HepG2 (cell line): Measurements from ENCODE around the gene STRIP1. TPM values are rescaled to one million over a fixed set of nuclear protein-coding genes. Genes with fewer than 3 reads are reported as not detected.

Experiments
- ADNP ChIP-seq: sonication (generic); formaldehyde crosslinking; IDR thresholded peaks from 2 replicates; pipeline ENCODE4 v1.4.0; 2020; ENCODE audit warnings: missing genetic modification reagents
- ATF7 ChIP-seq, 2 experiments: fragments of 450-650 bp in 1 of 2; sonication (generic) in 1 of 2; formaldehyde crosslinking in 1 of 2; IDR thresholded peaks; 2 replicates each; pipeline versions ENCODE4 v1.4.0 to v1.6.1; 2016 to 2020; ENCODE audit warnings: antibody characterized with exemption in 1 of 2, mild to moderate bottlenecking in 1 of 2, missing genetic modification reagents in 1 of 2
- DBP ChIP-seq: sonication (generic); formaldehyde crosslinking; IDR thresholded peaks from 2 replicates; pipeline ENCODE4 v1.4.0; 2020; ENCODE audit warnings: missing genetic modification reagents; ENCODE audit errors: not compliant biosample characterization
- ETS1 ChIP-seq: sonication (generic); formaldehyde crosslinking; IDR thresholded peaks from 2 replicates; pipeline ENCODE4 v1.4.0; 2020; ENCODE audit warnings: missing genetic modification reagents
- EZH2 ChIP-seq: conservative IDR thresholded peaks from 2 replicates; pipeline ENCODE4 v1.6.1; 2012; ENCODE audit warnings: mild to moderate bottlenecking, low read depth, low read length, moderate library complexity
- FOXM1 ChIP-seq: sonication (generic); formaldehyde crosslinking; IDR thresholded peaks from 2 replicates; pipeline ENCODE4 v1.5.0; 2020; ENCODE audit warnings: missing genetic modification reagents
- HOXA5 ChIP-seq: sonication (generic); formaldehyde crosslinking; IDR thresholded peaks from 2 replicates; pipeline ENCODE4 v1.4.0; 2020; ENCODE audit warnings: missing genetic modification reagents
- JDP2 ChIP-seq: sonication (generic); formaldehyde crosslinking; IDR thresholded peaks from 2 replicates; pipeline ENCODE4 v1.8.1; 2022; ENCODE audit warnings: missing genetic modification reagents, borderline replicate concordance
- KDM5B ChIP-seq: sonication (generic); formaldehyde crosslinking; IDR thresholded peaks from 2 replicates; pipeline ENCODE4 v1.4.0; 2020; ENCODE audit warnings: missing genetic modification reagents, mild to moderate bottlenecking, borderline replicate concordance
- LCORL ChIP-seq, 2 experiments: fragments of 450-650 bp in 1 of 2; sonication (generic) in 1 of 2; formaldehyde crosslinking in 1 of 2; IDR thresholded peaks; 2 replicates each; pipeline versions ENCODE4 v1.5.0 to v1.6.1; 2017 to 2020; ENCODE audit warnings: antibody characterized with exemption in 1 of 2, missing genetic modification reagents in 1 of 2
- NR2F1 ChIP-seq, 2 experiments: fragments of 450-650 bp in 1 of 2; formaldehyde crosslinking in 1 of 2; IDR thresholded peaks; 2 replicates each; pipeline versions ENCODE4 v1.5.0 to v1.6.1; 2016 to 2020; ENCODE audit warnings: mild to moderate bottlenecking in 1 of 2, missing compliant biosample characterization in 1 of 2, missing genetic modification reagents in 1 of 2, moderate library complexity in 1 of 2
- PAX8 ChIP-seq: sonication (generic); formaldehyde crosslinking; IDR thresholded peaks from 2 replicates; pipeline ENCODE4 v1.8.0; 2022; ENCODE audit warnings: mild to moderate bottlenecking, missing genetic modification reagents, borderline replicate concordance
- SOX13 ChIP-seq, 3 experiments: fragments of 450-650 bp in 1 of 3; sonication (generic) in 1 of 3; formaldehyde crosslinking in 1 of 3; IDR thresholded peaks in 2 of 3; conservative IDR thresholded peaks in 1 of 3; 2 replicates each; pipeline versions ENCODE4 v1.5.0 to v1.6.1; 2016 to 2020; ENCODE audit warnings: antibody characterized with exemption in 1 of 3, mild to moderate bottlenecking in 1 of 3, missing compliant biosample characterization in 1 of 3, missing genetic modification reagents in 1 of 3, moderate library complexity in 1 of 3
- TCF7L2 ChIP-seq: IDR thresholded peaks from 2 replicates; pipeline ENCODE4 v1.6.1; 2011; ENCODE audit warnings: mild to moderate bottlenecking, low read depth, low read length, moderate library complexity
- TMF1 ChIP-seq: sonication (generic); formaldehyde crosslinking; IDR thresholded peaks from 2 replicates; pipeline ENCODE4 v1.8.1; 2022; ENCODE audit warnings: low read depth, missing genetic modification reagents
- TP53 ChIP-seq: sonication (generic); formaldehyde crosslinking; conservative IDR thresholded peaks from 2 replicates; pipeline ENCODE4 v1.4.0; 2020; ENCODE audit warnings: missing genetic modification reagents
- ZNF550 ChIP-seq: sonication (generic); formaldehyde crosslinking; IDR thresholded peaks from 2 replicates; pipeline ENCODE4 v1.4.0; 2020; ENCODE audit warnings: mild to moderate bottlenecking, missing genetic modification reagents, borderline replicate concordance
- ZNF558 ChIP-seq: sonication (generic); formaldehyde crosslinking; IDR thresholded peaks from 2 replicates; pipeline ENCODE4 v1.9.0; 2022; ENCODE audit warnings: mild to moderate bottlenecking, missing genetic modification reagents, borderline replicate concordance
- ZSCAN9 ChIP-seq: IDR thresholded peaks from 2 replicates; pipeline ENCODE4 v1.6.1; 2016; ENCODE audit warnings: borderline replicate concordance
- polyA plus RNA-seq, 8 experiments: library from polyadenylated mRNA; depleted of rRNA in 3 of 8; stranded (reverse) in 7 of 8; unstranded in 1 of 8; fragments of >200 nt; fragmentation: Illumina TruSeq in 4 of 8; extraction: Trizol in 4 of 8; gene quantifications; 2 replicates each; pipeline versions ENCODE4 v1.2.1 to v1.2.3, GENCODE V29; 2011 to 2016; ENCODE audit warnings: low read depth in 4 of 8, missing spikeins in 1 of 8, mixed read lengths in 1 of 8; ENCODE audit not compliant: insufficient read depth in 1 of 8
- total RNA-seq, 5 experiments: library from RNA; depleted of rRNA; stranded (reverse); fragments of >200 nt; fragmentation: Illumina TruSeq; extraction: Trizol; gene quantifications; 2 replicates each; pipeline ENCODE4 v1.2.3, GENCODE V29; 2016; ENCODE audit warnings: low read depth in 1 of 5
- TF ChIP-seq, protein P1 (sequence below): sonication (generic); formaldehyde crosslinking; IDR thresholded peaks from 2 replicates; pipeline ENCODE4 v1.5.1; 2020; ENCODE audit warnings: missing genetic modification reagents, mild to moderate bottlenecking, borderline replicate concordance
- TF ChIP-seq, protein P2 (sequence below): sonication (generic); formaldehyde crosslinking; IDR thresholded peaks from 2 replicates; pipeline ENCODE4 v1.5.0; 2020; ENCODE audit warnings: mild to moderate bottlenecking, missing genetic modification reagents

Gene STRIP1
- total and polyA plus RNA-seq, 2 of the 13 experiments (the other 11 are each of a cell fraction or from before 2014, with no cell fraction given): 20.9 to 27.9 TPM

GRCh38 chr1:110034451-110035235, at the start of gene STRIP1 (continued):
- TF ChIP-seq ADNP (CRISPR knock-in tag): no peak
- TF ChIP-seq TP53 (CRISPR knock-in tag): 0 out of 2 replicates have a peak, but pooled peaks have one; percentile 30
- no peak for TF ChIP-seq ATF7 (IDR thresholded peaks at IDR 0.05)
- TF ChIP-seq ATF7 (CRISPR knock-in tag; IDR thresholded peaks at IDR 0.05): no peak
- TF ChIP-seq LCORL (IDR thresholded peaks at IDR 0.05): no peak
- TF ChIP-seq LCORL (CRISPR knock-in tag; IDR thresholded peaks at IDR 0.05): no peak; the same call in 1 of the 2 replicates
- no peak for TF ChIP-seq FOXM1 (CRISPR knock-in tag)
- no peak for TF ChIP-seq EZH2
- TF ChIP-seq HOXA5 (CRISPR knock-in tag): peak; percentile 9; the same call in 1 of the 2 replicates
- peak; percentile 74; the same call in 1 of the 2 replicates for TF ChIP-seq KDM5B (CRISPR knock-in tag)
- TF ChIP-seq, protein P1, sequence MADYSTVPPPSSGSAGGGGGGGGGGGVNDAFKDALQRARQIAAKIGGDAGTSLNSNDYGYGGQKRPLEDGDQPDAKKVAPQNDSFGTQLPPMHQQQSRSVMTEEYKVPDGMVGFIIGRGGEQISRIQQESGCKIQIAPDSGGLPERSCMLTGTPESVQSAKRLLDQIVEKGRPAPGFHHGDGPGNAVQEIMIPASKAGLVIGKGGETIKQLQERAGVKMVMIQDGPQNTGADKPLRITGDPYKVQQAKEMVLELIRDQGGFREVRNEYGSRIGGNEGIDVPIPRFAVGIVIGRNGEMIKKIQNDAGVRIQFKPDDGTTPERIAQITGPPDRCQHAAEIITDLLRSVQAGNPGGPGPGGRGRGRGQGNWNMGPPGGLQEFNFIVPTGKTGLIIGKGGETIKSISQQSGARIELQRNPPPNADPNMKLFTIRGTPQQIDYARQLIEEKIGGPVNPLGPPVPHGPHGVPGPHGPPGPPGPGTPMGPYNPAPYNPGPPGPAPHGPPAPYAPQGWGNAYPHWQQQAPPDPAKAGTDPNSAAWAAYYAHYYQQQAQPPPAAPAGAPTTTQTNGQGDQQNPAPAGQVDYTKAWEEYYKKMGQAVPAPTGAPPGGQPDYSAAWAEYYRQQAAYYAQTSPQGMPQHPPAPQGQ (CRISPR knock-in tag): no peak
- TF ChIP-seq PAX8 (CRISPR knock-in tag): no peak
- no peak for TF ChIP-seq TCF7L2
- no peak for TF ChIP-seq ZNF550 (CRISPR knock-in tag)
- no peak for TF ChIP-seq JDP2 (CRISPR knock-in tag)
- no peak; the same call in 1 of the 2 replicates for TF ChIP-seq ZNF558
- no peak; the same call in 1 of the 2 replicates for TF ChIP-seq ZSCAN9
- no peak for TF ChIP-seq TMF1 (CRISPR knock-in tag)
- TF ChIP-seq NR2F1 (CRISPR knock-in tag; IDR thresholded peaks at IDR 0.05): no peak
- no peak for TF ChIP-seq ETS1 (CRISPR knock-in tag)
- TF ChIP-seq DBP (CRISPR knock-in tag): no peak
- TF ChIP-seq, protein P2, sequence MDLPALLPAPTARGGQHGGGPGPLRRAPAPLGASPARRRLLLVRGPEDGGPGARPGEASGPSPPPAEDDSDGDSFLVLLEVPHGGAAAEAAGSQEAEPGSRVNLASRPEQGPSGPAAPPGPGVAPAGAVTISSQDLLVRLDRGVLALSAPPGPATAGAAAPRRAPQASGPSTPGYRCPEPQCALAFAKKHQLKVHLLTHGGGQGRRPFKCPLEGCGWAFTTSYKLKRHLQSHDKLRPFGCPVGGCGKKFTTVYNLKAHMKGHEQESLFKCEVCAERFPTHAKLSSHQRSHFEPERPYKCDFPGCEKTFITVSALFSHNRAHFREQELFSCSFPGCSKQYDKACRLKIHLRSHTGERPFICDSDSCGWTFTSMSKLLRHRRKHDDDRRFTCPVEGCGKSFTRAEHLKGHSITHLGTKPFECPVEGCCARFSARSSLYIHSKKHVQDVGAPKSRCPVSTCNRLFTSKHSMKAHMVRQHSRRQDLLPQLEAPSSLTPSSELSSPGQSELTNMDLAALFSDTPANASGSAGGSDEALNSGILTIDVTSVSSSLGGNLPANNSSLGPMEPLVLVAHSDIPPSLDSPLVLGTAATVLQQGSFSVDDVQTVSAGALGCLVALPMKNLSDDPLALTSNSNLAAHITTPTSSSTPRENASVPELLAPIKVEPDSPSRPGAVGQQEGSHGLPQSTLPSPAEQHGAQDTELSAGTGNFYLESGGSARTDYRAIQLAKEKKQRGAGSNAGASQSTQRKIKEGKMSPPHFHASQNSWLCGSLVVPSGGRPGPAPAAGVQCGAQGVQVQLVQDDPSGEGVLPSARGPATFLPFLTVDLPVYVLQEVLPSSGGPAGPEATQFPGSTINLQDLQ (CRISPR knock-in tag): no peak
- no peak for TF ChIP-seq SOX13 (IDR thresholded peaks at IDR 0.05)
- peak in 1 of 2 experiments; percentile 25; a peak in 1 of 4 replicates for TF ChIP-seq SOX13 (CRISPR knock-in tag; conservative IDR thresholded peaks at IDR 0.05 in 1 of 2, IDR thresholded peaks at IDR 0.05 in 1 of 2)
